Mesenchymal stem cell (in vitro differentiated cells and primary cell): ENCODE results near the gene LYPD8.
"Not testable (repeated sequence)": the region's sequence is repeated elsewhere in the genome, so short reads cannot be mapped to it uniquely, and the experiment has no call there.

Experiments
- DNase-seq: peaks from one replicate; pipeline ENCODE4 v3.0.0-alpha.2; 2013
- H2AFZ ChIP-seq: one replicate; pipeline ENCODE4 v1.6.1; 2013; ENCODE audit warnings: low read depth, mild to moderate bottlenecking, control low read depth, inconsistent platforms, low read length, moderate library complexity
- H2AK5ac ChIP-seq: 2 replicates; pipeline ENCODE4 v1.6.1; 2013; ENCODE audit warnings: low read length, moderate library complexity, mild to moderate bottlenecking, inconsistent platforms; ENCODE audit not compliant: severe bottlenecking
- H2BK120ac ChIP-seq: one replicate; pipeline ENCODE4 v1.6.1; 2013; ENCODE audit warnings: low read depth, mild to moderate bottlenecking, inconsistent platforms, low read length, moderate library complexity
- H2BK12ac ChIP-seq, 2 experiments: one replicate each; pipeline ENCODE4 v1.6.1; 2013; ENCODE audit warnings: inconsistent platforms in 2 of 2, low read length in 2 of 2, mild to moderate bottlenecking in 2 of 2, moderate library complexity in 2 of 2, control low read depth in 1 of 2
- H2BK15ac ChIP-seq: one replicate; pipeline ENCODE4 v1.6.1; 2013; ENCODE audit warnings: mild to moderate bottlenecking, low read depth, inconsistent platforms; ENCODE audit not compliant: poor library complexity, severe bottlenecking
- H2BK5ac ChIP-seq: 2 replicates; pipeline ENCODE4 v1.6.1; 2013; ENCODE audit warnings: low read depth, mild to moderate bottlenecking, low read length, control low read depth, inconsistent platforms; ENCODE audit not compliant: poor library complexity, severe bottlenecking
- H3K14ac ChIP-seq, 2 experiments: one replicate each; pipeline ENCODE4 v1.6.1; 2013; ENCODE audit warnings: inconsistent platforms in 2 of 2, low read length in 2 of 2, control low read depth in 1 of 2, mild to moderate bottlenecking in 1 of 2, moderate library complexity in 1 of 2
- H3K18ac ChIP-seq, 2 experiments: one replicate each; pipeline ENCODE4 v1.6.1; 2013; ENCODE audit warnings: inconsistent platforms in 2 of 2, low read length in 2 of 2, control low read depth in 1 of 2, low read depth in 1 of 2, mild to moderate bottlenecking in 1 of 2
- H3K23ac ChIP-seq, 2 experiments: one replicate each; pipeline ENCODE4 v1.6.1; 2013; ENCODE audit warnings: inconsistent platforms in 2 of 2, low read length in 2 of 2, mild to moderate bottlenecking in 2 of 2, moderate library complexity in 2 of 2, control low read depth in 1 of 2
- H3K27ac ChIP-seq: 2 replicates; pipeline ENCODE4 v1.5.1; 2013; ENCODE audit warnings: mild to moderate bottlenecking, moderate library complexity, low read length, control low read depth, inconsistent platforms; ENCODE audit not compliant: poor library complexity, severe bottlenecking
- H3K27me3 ChIP-seq, 2 experiments: 2 replicates each; pipeline versions ENCODE4 v1.6.1 to v1.7.0; 2013; ENCODE audit warnings: low read length in 2 of 2, mild to moderate bottlenecking in 2 of 2, moderate library complexity in 2 of 2, control low read depth in 1 of 2, inconsistent platforms in 1 of 2; ENCODE audit not compliant: control insufficient read depth in 1 of 2, insufficient read depth in 1 of 2
- H3K36me3 ChIP-seq, 2 experiments: 2 replicates each; pipeline versions ENCODE4 v1.6.1 to v1.7.0; 2013; ENCODE audit warnings: low read length in 2 of 2, control low read depth in 1 of 2, inconsistent platforms in 1 of 2, low read depth in 1 of 2, mild to moderate bottlenecking in 1 of 2; ENCODE audit not compliant: insufficient read depth in 2 of 2, control insufficient read depth in 1 of 2
- H3K4ac ChIP-seq, 2 experiments: one replicate each; pipeline ENCODE4 v1.6.1; 2013; ENCODE audit warnings: inconsistent platforms in 2 of 2, low read length in 2 of 2, mild to moderate bottlenecking in 2 of 2, moderate library complexity in 2 of 2, control low read depth in 1 of 2, low read depth in 1 of 2
- H3K4me1 ChIP-seq: 2 replicates; pipeline ENCODE4 v1.6.1; 2013; ENCODE audit warnings: low read depth, low read length, control low read depth; ENCODE audit not compliant: control insufficient read depth, insufficient read depth
- H3K4me2 ChIP-seq: 2 replicates; pipeline ENCODE4 v1.6.1; 2013; ENCODE audit warnings: low read length, mild to moderate bottlenecking, inconsistent platforms; ENCODE audit not compliant: poor library complexity, severe bottlenecking
- H3K4me3 ChIP-seq, 2 experiments: 2 replicates each; pipeline versions ENCODE4 v1.5.1 to v1.7.0; 2013; ENCODE audit warnings: low read length in 2 of 2, mild to moderate bottlenecking in 2 of 2, control low read depth in 1 of 2, low read depth in 1 of 2; ENCODE audit not compliant: insufficient read depth in 1 of 2
- H3K79me1 ChIP-seq: replicated peaks from 2 replicates; pipeline ENCODE4 v1.6.1; 2013; ENCODE audit warnings: mild to moderate bottlenecking, control low read depth, low read length, inconsistent platforms; ENCODE audit not compliant: poor library complexity, severe bottlenecking
- H3K9ac ChIP-seq: 2 replicates; pipeline ENCODE4 v1.7.0; 2013; ENCODE audit warnings: mild to moderate bottlenecking, low read length, moderate library complexity
- H3K9me3 ChIP-seq: 2 replicates; pipeline ENCODE4 v1.7.0; 2013; ENCODE audit warnings: mild to moderate bottlenecking, low read length; ENCODE audit not compliant: control insufficient read depth
- H4K8ac ChIP-seq: one replicate; pipeline ENCODE4 v1.6.1; 2013; ENCODE audit warnings: inconsistent platforms, mild to moderate bottlenecking, low read length, moderate library complexity
- H4K91ac ChIP-seq: one replicate; pipeline ENCODE4 v1.6.1; 2013; ENCODE audit warnings: mild to moderate bottlenecking, low read length, inconsistent platforms
- WGBS: methylation state at CpG from one replicate; pipeline ENCODE4 v1.1.7; 2013; ENCODE audit warnings: mixed read lengths; 5-methylcytosine and 5-hydroxymethylcytosine counted together

Gene LYPD8

DNA sequence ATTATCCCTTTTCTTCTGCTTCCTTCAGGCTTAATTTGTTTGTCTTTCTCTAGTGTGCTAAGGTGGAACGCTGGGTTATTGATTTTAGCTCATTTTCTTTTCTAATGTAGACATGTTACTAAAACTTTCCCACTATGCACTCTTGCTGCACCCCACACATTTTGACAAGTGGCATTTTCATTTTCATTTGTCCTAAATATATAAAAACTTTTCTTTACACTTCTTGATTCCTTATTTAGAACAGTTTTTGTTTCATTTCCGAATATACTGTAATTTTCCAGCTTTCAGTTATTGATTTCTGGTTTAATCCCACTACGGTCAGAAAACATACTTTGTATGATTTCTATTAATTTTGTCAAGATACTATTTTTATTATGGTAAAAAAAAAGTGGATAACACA is 44.9 kb upstream of the LYPD8 start:
- Histone ChIP-seq H3K4ac (no peak overlapping the region), H2AK5ac (no peak overlapping the region), H2BK12ac (no peak overlapping the region), H3K79me1 (no peaks in the 10 kb centered on the region), H2BK15ac (no peak overlapping the region), H3K23ac (no peak overlapping the region), H4K91ac (no peak overlapping the region), H3K4me1 (no peaks in the 10 kb centered on the region), H3K27ac (no peak overlapping the region), H3K4me3 (no peak overlapping the region), H3K4me2 (no peak overlapping the region), H3K18ac (no peak overlapping the region), H3K36me3 (no peaks in the 10 kb centered on the region), H3K27me3 (no peaks in the 10 kb centered on the region), H2BK5ac (no peak overlapping the region), H2BK120ac (no peak overlapping the region), H3K9me3 (peaks cover 3% of the 10 kb centered on the region), H3K9ac (no peak overlapping the region), H2AFZ (no peak overlapping the region), H4K8ac (no peak overlapping the region), H3K14ac (no peak overlapping the region)
- 75% methylated on average over 1 of the region's 3 CpGs for WGBS
- no peak for DNase-seq

DNA sequence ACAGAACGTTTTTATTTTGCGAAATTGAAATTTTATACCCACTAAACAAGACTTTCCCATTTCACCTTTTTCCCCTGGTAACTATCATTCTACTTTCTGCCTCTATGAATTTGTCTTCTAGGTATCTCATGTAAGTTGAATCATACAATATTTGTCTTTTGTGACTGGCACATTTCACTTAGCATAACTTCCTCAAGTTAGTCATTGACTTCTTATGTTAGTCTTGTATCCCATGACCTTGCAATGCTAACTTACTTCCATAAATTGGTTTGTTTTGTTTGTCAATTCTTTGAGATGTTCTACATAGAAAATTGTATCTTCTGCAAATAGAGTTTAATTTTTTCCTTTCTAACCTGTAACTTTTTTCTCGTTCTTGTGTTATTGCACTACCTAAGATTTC is 43.2 kb upstream of the LYPD8 start:
- Histone ChIP-seq H2AK5ac (no peak overlapping the region), H4K91ac (no peak overlapping the region), H4K8ac (no peak overlapping the region), H3K14ac (no peak overlapping the region), H3K9ac (no peak overlapping the region), H2AFZ (no peak overlapping the region), H2BK12ac (no peak overlapping the region), H3K4me2 (no peak overlapping the region), H3K27ac (no peak overlapping the region), H3K9me3 (peaks cover 11% of the 10 kb centered on the region), H3K23ac (no peak overlapping the region), H2BK120ac (no peak overlapping the region), H3K18ac (no peak overlapping the region), H2BK15ac (no peak overlapping the region), H3K36me3 (no peaks in the 10 kb centered on the region), H3K79me1 (no peaks in the 10 kb centered on the region), H3K4me1 (no peaks in the 10 kb centered on the region), H3K4me3 (no peak overlapping the region), H3K27me3 (no peaks in the 10 kb centered on the region), H3K4ac (no peak overlapping the region), H2BK5ac (no peak overlapping the region)
- no CpG with 5 or more reads among the region's 3 CpGs for whole genome bisulfite sequencing
- DNase-seq: no peak

DNA sequence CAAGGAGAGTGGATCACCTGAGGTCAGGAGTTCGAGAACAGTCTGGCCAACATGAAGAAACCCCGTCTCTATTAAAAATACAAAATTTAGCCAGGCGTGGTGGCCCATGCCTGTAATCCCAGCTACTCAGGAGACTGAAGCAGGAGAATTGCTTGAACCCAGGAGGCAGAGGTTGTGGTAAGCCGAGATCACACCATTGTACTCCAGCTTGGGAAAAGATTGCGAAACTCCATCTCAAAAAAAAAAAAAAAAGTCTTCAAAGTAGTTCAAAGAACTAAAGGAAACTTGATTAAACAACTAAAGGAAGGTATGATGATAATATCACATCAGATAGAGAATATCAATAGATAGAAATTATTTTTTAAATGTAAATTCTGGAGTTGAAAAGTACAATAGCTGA is 39.1 kb upstream of the LYPD8 start:
- H3K9ac ChIP-seq, H3K79me1 ChIP-seq, H3K4me2 ChIP-seq, H2BK15ac ChIP-seq, H3K27ac ChIP-seq, H2BK12ac ChIP-seq, DNase-seq, H2BK5ac ChIP-seq, H2BK120ac ChIP-seq, H3K18ac ChIP-seq, H2AK5ac ChIP-seq, H3K14ac ChIP-seq, H3K4me3 ChIP-seq, H3K27me3 ChIP-seq, H3K4me1 ChIP-seq, H2AFZ ChIP-seq, H3K4ac ChIP-seq, H4K91ac ChIP-seq, H3K36me3 ChIP-seq, H4K8ac ChIP-seq, H3K23ac ChIP-seq: not testable (repeated sequence)
- 80% methylated on average over 3 of the region's 5 CpGs for WGBS
- H3K9me3 ChIP-seq: peaks cover 19% of the 10 kb centered on the region

DNA sequence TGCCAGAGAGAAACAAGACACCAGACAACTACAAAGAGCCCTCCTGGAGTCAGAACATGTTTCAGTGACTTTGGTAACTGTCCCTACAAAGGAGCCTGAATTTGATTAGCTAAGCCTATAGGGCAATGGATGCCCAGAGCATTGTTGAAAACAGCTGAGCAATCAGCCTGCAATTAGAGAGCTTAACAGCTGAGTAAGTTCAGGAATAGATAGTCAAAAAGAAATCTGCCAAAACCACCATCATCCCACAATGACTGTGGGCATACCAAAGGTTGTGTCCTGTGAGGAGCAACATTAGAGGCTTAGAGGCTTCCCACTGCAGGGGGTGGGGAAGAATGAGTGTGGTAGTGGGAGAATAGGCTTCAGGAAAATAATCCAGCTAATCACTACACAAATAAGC is 38.0 kb upstream of the LYPD8 start:
- Histone ChIP-seq H3K4me2 (no peak overlapping the region), H3K27ac (no peak overlapping the region), H3K27me3 (no peaks in the 10 kb centered on the region), H3K18ac (no peak overlapping the region), H2BK120ac (no peak overlapping the region), H2BK5ac (no peak overlapping the region), H2AK5ac (no peak overlapping the region), H3K79me1 (no peaks in the 10 kb centered on the region), H3K4me3 (no peak overlapping the region), H3K4ac (no peak overlapping the region), H3K9ac (no peak overlapping the region), H3K4me1 (no peaks in the 10 kb centered on the region), H2BK12ac (no peak overlapping the region), H3K9me3 (peaks cover 19% of the 10 kb centered on the region), H2BK15ac (no peak overlapping the region), H4K91ac (no peak overlapping the region), H2AFZ (no peak overlapping the region), H3K36me3 (no peaks in the 10 kb centered on the region), H4K8ac (no peak overlapping the region), H3K14ac (no peak overlapping the region), H3K23ac (no peak overlapping the region)
- no peak for DNase-seq
